GM18907 (cell line): ENCODE data around the gene HDC.

Experiments
- ATAC-seq: cut with Tn5 transposase; IDR thresholded peaks from one replicate; pipeline ENCODE4 v1.9.1; 2021; ENCODE audit warnings: mild to moderate bottlenecking, moderate library complexity; ENCODE audit not compliant: unreplicated experiment

HDC gene

DNA sequence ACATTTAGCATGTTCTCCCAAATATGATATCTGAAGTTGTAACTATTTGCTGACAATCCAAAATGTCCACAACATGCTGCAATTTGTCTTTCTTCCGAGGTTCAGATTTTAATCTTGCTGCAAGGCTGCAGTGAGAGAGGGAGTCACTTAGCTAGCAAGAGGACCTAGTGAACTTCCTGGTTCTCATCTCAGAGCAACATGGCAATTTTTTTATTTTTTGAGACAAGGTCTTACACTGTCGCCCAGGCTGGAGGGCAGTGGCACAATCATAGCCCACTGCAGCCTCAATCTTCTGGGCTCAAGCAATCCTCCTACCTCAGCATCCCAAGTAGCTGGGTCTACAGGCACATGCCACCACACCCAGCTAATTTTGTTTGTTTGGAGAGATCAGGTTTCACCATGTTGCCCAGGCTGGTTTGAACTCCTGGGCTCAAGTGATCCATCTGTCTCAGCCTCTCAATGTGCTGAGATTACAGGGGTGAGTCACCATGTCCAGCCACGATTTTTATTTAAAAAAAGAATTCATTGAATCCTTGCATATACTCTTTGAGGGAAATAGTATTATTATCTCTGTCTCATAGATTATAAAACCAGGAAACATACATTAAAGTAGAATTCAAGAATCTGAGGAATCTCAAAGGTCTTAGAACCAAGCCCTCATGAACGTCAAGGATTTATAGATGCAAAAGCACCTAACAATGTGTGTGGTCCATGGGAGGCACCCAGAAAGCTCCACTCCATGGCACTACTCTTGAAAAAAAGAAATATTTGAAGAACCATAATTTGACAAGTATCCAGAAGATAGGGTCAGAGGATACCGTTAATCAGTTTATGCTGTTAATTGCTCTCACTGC lies 9.1 kb downstream of the HDC start:
- ATAC-seq: no peak

DNA sequence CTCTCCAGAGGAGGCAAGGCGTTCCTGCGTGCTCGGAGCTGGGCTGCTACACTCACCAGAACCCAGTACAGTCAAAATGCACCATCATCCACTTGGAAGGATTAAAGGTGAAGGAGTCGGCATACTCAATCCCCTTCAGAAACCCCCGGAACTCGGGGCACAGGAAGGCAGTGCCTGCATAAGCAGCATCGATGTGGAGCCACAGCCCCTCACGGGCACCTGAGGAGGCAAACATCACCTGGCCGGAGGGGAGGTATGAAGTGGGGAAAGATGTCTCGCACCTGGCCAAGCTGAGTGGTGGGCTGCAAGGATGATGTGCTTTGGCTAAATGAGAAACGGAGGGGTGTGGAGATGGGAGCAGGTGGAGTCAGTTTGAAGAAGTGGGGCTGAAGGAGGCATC lies 13.0 kb downstream of the HDC start:
- no peak for ATAC-seq

DNA sequence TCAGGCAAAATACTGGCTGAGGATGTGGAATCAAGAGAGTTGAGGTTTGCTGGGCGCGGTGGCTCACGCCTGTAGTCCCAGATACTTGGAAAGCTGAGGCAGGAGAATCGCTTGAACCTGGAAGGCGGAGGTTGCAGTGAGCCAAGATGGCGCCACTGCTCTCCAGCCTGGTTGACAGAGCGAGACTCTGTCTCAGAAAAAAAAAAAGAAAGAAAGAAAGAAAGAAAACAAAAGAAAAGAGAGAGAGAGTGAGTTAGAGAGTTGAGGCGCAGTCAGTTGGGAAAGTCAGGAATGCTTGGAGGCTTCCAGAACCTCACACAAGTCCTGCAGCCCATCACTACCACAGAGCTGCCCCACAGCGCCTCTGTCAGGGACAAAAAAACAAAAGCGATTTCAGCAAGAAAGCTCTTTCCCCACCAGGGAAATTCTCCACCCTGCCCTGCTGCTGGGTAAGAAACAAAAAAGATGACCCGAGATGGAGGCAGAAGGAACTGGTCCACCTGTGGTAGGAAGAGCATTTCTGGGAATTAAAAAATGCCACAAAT lies 13.8 kb downstream of the HDC start:
- ATAC-seq: no peak

DNA sequence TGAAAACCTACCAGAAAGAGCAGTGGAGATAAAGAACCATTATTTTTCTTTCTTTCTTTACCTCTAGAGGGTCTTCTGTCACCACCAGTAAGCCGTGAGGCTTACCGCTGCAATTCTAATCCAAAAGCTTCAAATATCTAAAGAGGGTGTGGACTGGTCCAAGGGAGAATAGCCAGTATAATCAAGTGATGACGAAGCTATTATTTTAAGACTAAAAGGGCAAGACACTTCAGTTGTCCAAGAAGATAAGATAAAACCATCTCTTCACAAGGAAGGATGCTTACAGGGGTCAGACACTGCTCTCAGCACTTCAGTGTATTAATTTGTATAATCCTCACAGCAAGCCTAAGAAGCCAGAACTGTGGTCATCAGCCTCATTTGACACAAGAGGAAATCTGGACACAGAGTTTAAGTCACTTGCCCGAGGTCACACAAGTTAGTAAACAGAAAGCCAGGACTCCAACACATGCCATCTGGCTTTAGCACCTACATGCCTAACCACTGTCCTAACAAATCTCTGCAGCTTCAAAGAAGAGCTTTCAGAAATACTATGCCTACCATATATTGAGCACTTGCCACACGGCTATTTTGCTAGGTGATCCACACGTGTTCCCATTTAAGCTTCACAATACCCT lies 14.6 kb downstream of the HDC start:
- no peak for ATAC-seq

DNA sequence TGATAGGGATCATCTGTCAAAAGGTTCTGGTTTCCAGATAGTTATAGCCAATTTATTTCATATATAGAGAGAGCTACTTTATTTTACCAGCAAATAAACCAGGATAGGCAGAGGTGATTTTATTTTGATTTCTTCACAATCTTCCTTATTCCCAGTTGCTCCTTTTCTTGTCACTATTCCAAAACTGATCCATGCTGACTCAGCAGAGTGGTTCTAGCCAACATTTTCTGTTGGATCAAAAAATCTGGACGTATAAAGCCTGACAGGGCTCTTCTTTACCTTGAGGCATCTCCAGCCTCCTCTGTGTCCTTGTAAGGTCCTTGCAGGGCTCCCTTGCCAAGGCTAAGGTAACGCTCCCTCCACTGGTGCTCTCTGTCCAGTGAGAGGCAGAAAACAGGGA lies 15.8 kb downstream of the HDC start:
- no peak for ATAC-seq

DNA sequence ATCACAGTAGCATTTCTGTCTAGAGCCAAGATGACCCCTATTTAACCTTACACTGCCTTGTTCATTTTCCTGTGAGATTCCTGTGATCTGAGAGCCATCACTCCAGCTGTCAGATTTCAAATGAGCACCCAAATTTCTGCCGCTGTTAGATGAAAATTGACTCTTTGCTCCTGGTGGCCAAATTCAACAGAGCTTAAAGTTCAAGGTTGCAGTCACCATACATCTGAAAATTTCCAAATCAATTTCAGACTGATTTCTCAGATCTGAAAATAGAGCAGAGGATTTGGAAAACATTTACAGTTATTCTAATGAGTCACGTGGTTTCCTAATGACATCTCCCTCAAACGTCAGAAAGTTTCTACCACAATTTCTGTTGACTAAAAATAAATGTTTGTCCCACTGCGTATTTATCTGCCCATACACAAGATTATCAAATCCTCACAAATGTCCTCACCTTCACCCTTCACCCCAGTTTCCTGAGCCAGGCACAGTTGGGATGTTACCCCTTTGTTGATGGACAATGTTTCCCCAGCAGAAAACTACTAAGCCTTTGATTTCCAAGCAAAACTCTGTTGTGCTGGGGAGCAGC lies 16.4 kb downstream of the HDC start:
- no peak for ATAC-seq

DNA sequence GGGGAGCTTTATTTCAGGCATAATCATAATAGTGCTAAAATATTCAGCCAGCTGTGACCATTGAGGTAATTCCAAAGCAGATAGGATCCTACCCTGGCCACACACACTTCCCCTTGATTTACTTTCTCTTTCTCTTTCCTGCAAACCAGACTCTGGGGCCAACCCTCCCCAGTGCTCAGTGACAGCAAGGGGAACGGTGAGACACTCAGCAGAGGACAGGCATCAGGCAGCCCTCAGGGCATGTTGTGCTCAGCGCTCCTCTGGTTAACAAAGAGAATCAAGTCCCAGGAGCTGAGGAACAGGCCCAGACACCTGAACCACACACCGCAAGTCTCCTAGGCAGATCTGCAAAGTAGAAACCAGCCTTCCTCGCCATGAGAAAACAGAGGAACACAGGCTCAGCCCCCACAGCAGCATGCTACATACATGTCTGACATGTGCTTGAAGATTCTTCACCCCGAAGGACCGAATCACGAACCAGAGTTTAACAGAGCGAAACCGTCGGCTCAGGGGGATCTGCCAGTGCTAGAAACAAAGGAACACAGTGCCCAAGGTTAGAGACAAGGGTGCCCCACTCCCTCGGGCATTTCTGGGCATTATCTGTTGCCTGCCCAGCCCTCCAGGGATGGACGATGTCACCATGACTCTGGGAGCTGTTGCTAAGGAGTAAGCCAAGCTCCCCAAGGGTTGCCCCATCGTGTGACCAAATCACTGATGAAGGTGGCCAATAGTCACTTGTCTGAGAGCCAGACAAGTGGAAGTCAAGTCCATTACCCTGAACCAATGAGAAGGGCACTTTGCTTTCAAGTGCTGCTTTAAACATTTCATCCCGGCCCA lies 17.5 kb downstream of the HDC start:
- ATAC-seq: peak; percentile 90

DNA sequence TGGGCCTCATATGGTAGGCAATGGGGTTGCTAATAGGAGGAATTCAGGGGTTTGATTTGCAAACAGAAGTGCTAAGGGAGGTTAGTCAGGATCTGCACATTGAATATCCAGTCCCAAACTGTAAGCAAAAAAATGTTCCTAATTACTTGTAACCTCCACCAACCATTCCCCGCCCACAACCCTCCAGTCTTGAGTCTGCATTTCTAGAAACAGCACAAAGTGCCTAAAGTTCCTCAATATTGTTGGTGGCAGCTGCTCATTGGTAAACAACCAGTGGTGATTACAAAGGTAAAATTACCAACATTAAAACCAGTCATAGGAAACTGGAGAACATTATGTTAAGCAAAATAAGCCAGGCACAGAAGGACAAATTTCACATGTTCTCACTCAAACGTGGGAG lies 18.9 kb downstream of the HDC start:
- no peak for ATAC-seq

DNA sequence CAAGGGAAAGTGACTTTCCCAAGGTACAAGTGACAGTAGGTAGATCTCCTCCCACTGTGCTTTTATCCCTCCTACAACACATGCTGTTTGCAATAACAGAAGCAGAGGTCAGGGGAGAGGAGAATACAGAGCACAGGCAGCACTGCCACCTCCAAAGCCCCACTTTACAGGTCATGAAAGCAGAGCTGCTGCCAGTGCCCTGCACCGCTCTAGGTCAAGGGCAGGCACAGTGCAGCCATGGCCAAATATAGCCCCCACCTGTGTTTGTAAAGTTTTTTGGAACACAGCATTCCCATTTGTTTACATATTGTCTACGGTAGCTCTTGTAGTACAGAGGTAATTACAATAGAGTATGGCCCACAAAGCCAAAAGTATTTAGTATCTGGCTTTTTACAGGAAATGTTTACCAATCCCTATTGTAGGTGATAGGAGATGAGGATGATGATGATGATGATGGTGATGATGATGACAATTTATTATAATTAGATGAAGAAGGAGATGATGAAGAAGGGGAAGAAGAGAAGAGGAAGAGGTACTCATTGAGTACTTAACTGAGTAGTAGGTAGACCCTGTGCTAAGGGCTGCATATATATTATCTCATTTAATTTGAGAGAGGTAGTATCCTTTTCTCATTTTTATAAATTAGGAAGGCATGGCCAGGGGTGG lies 20.4 kb downstream of the HDC start:
- no peak for ATAC-seq

DNA sequence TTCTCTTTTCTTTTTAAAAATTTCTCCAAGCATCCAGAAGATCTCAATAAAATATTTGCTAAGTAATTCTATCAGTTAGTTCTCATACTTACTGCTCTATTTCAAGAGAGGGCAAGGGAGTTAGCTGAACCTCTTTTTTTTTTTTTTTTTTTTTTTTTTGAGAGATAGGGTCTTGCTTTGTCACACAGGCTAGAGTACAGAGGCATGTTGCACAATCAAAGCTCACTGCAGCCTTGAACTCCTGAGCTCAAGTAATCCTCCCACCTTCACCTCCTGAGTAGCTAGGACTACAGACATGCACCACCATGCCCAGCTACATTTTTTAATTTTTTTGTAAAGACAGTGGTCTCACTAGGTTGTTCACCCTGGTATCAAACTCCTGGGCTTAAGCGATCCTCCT lies 21.4 kb downstream of the HDC start:
- no peak for ATAC-seq

DNA sequence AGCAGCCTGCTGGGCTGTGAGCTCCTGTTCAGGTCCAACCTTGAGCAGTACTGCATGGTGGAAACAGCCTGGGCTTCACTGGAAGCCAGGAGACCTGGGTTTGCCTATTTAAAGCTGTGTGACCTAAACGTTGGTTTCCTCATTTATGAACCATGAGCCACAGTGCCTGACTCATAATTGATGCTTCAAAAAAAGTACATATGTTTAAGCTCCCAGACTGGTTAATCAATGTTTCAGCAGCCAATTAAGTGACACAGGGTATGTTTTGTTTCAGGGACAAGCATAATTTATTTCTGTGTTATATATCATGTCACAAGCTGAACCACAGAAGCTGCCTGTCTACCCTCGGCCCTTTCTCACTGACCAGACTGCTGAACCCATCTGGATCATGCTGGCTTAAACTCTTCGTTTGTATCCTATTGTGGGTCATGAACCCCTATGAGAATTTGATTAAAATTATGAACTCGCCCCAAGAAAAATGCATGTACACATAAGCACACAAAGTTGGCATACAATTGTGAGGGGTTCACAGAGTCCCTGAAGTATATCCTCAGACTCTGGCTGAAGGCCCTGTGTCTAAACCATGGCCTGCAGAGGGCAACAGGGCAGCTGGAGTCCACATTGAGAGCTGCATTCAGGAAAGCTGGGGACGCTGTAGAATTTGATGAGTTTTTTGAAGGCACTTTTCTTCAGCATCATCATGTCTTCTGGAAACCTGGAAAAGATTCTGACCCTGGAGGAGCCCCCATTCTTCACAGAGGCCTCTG lies 23.7 kb downstream of the HDC start:
- no peak for ATAC-seq

DNA sequence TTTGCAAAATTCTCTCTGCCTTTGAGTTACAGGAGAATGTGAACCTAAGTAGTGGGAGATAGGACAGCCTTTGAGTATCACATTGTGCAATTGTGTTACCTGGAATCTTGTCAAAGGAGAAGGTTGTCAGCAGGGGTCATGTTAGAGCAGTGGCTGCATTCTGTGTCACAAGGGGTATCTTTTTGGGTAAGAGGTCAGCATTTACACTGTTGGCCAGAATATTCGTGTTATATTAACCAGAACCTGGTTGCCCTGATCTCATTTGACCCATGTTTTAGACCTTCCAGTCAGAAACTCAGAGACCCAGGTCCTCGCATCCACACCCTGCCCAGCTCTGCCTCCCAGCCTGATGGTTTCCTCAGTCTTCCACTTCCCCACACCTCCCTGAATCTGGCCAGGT lies 27.3 kb downstream of the HDC start:
- no peak for ATAC-seq

DNA sequence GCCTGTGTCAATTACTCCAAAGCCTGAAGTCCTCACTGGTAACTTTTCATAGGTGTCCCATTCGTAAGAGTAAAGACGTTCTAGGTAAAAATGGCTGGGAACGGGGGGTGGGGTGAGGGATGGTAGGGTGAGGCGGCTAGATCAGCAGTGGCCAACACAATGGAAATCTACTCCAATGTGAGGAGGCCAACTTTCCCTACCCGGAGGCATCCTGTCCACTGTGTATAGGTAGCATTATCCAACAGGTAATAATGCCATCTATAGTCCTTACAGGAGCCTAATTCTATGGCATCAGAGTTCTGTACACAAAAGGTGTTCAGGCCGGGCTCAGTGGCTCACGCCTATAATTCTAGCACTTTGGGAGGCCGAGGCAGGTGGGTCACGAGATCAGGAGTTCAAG lies 29.1 kb downstream of the HDC start:
- no peak for ATAC-seq

DNA sequence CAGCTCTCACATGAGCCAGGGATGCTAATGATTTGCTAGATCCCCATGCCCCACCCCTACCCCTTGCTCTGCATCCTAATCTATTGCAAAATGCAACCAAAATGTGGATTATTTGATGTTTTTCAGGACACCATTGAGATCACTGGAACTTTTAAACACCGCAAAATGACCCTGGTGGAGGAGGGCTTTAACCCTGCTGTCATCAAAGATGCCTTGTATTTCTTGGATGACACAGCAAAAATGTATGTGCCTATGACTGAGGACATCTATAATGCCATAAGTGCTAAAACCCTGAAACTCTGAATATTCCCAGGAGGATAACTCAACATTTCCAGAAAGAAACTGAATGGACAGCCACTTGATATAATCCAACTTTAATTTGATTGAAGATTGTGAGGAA lies 29.7 kb downstream of the HDC start:
- ATAC-seq: no peak

DNA sequence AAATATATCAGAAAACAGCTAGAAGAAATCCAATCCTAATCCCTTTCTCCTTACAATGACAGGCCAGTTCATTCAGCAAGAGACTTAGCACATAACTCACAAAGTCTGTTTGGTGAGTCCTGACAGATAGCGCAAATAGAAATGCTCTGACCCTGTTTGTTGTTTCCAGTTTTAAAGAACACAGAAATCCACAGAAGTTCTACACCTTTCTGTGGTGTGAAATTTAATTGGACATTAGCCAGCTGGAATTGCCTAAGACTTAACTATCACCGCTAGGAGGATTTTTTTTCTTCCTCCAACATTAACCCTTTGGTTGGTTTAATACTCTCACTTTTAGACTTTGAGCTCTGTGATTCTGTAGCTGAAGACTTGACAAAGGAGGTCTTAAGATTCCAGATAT lies 30.8 kb downstream of the HDC start:
- ATAC-seq: no peak

DNA sequence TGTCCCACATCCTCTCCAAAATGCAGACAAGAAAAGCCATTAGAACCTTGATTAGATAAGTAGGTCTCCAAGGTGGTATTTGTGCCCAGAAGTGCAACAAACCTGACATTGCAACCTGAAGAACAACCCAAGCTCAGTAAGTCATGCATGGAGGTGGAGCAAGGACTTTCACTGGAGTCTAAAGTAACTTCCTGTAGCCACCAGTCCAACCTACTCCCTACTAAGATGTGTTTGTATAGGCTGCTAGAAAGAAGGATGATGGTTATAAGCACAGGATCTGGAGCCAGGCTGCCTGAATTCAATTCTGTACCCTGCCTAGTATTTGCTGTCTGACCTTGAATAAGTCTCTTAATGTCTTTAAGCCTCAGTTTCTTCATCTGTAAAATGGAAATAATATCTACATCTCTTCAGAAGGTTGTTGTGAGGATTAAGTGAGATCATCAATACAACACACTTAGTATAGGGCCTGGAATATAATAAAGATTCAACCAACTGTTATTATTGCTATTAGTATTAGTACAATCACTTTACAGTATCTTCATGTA lies 32.3 kb downstream of the HDC start:
- no peak for ATAC-seq

DNA sequence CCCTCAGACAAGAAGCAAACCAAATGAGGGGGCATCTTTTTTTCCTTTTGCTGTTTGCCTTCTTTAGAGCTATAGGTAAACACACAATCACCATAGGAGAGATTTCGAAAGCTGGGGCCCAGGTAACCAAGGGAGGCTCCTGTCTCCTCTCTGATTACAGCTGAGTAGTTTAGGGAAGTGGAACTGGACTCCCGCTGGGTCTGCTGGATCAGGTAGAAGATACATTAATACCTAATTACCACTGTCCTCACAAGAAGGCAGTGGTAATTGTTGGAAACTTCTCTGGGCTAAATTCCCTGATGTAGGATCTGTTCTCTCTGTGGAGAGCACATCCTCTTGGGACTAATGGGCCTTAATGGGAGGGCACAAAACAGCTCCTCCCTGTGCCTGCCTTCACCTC lies 32.7 kb downstream of the HDC start:
- ATAC-seq: no peak

DNA sequence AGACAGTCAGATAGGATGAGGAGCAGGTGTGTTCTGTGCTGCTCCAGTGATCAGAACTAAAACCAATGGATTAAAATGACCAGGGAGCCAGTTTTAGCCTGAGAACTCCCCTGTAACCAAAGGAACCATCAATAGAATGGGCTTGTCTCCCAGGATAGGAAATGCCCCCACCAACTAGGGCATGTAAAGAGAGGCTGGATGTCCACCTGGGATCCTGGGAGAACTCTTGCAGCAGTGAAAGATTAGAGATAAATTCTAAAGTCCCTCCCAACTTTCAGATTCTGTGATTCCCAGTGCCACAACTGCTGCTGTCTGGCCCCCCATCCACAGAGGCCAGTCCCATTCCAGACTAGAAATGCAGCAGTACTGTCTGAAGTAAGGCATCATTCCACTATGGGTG lies 33.8 kb downstream of the HDC start:
- ATAC-seq: no peak

DNA sequence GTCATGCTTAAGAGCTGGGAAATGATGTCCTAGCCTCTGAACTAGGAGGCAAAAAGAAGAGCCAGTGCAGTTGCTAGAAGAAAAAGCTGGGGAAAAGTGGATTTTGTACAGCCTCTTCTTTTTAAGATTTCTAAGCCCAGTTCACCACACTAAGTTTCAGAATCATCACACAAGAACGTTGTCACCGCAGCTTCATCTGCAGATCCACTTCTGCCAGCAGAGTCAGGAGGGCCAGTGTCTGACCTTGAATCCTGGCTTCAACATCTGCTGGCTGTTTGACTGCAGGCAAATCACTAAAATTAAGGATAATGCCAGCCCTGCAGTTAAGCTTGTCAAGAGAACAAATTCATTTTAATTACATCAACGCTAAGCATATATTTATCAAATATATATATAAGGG lies 36.2 kb downstream of the HDC start:
- no peak for ATAC-seq

DNA sequence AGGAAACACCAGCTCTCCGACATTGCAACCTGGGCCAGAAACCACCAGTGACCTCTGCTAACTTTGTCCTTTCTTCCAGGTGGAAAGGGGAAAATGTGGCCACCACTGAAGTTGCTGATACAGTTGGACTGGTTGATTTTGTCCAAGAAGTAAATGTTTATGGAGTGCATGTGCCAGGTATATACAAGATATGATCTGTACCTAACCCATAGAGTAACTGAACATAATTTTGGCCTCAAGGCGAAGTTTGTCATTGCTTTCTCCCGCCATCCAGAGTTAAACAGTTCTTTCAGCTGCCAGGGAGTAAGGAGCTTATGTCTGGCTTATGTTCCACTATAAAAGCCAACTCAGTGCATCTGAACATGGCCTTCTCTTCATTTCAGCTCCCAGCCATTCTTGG lies 36.7 kb downstream of the HDC start:
- ATAC-seq: no peak
